ENCODE data around the gene MAP6.

DNA sequence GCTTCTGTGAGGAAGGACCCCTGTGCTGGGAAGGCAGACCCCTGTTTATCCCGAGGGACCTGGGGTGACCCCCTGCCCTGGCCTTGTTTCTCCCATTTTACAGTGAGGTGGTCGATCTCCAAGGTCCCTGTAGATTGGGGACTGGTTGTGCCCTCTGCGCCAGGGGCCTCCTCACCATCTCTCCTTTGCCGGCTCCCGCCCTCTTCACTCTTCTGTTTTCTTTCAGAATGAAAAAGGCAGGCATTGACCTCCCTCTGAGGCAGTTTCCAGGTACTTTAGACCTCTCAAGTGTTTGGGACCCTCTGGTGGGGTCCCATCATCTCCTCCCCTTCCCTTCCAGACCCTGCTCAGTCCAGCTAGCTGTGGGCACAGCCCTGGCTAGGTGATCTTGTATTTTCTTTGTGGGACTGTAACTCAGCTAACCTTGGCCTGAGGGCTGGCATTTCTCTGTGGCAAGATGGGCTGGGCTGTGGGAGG, 105.3 kb downstream of the MAP6 start:
- no peak for TF ChIP-seq GATA2 (IDR thresholded peaks at IDR 0.05; ENCODE audit: low read depth, low read length)
- no peak for TF ChIP-seq GATA3 (IDR thresholded peaks at IDR 0.05; ENCODE audit: low read depth, low read length)
